ENCODE results near the gene RPS6KA5. TPM values are rescaled to one million over a fixed set of nuclear protein-coding genes. Genes with fewer than 3 reads are reported as not detected.

RPS6KA5 gene
- total RNA-seq, 1 experiment from 2014 or later, result 3.8 TPM

- no peak overlapping the region for H2AFZ ChIP-seq (ENCODE audit: low read length)
- no peak overlapping the region for H4K8ac ChIP-seq (replicated peaks; ENCODE audit: insufficient read length, low read depth, low read length)
- H3K23me2 ChIP-seq (ENCODE audit: insufficient read length, low read depth, low read length, poor library complexity, severe bottlenecking), result no peaks in the 10 kb centered on the region
- no peak overlapping the region for H2BK5ac ChIP-seq (ENCODE audit: insufficient read length, low read length)
- H3T11ph ChIP-seq (ENCODE audit: low read length), result no peak overlapping the region
- no peaks in the 10 kb centered on the region for H4K20me1 ChIP-seq (ENCODE audit: control insufficient read depth, insufficient read depth, insufficient read length)
- Mint-ChIP-seq H3K4me3 (no peak overlapping the region), H3K9me3 (peaks cover 16 to 19% of the 10 kb centered on the region in 2 experiments), H3K27ac (no peak overlapping the region), H3K36me3 (ENCODE audit: insufficient read depth in 1 of 3, low read depth in 3 of 3) (peaks cover 5 to 11% (median 8%) of the 10 kb centered on the region in 3 experiments; a peak in 5 of 7 replicates), H3K27me3 (ENCODE audit: low read depth) (no peaks in the 10 kb centered on the region), H3K4me1 (no peaks in the 10 kb centered on the region)
- no peak overlapping the region for H3K4ac ChIP-seq (ENCODE audit: low read depth, low read length)
- H2AK5ac ChIP-seq (ENCODE audit: insufficient read length, low read length), result no peak overlapping the region
- no peak overlapping the region for H2BK120ac ChIP-seq (ENCODE audit: low read depth, low read length, poor library complexity, severe bottlenecking)
- no peak overlapping the region for H4K91ac ChIP-seq (ENCODE audit: insufficient read length, low read depth, low read length)
- H2BK15ac ChIP-seq (ENCODE audit: low read depth, low read length), result no peak overlapping the region
- no peak overlapping the region for H2BK20ac ChIP-seq (ENCODE audit: low read depth, low read length, poor library complexity, severe bottlenecking)
- H2BK12ac ChIP-seq (ENCODE audit: insufficient read length, low read depth, low read length), result no peak overlapping the region
- no peaks in the 10 kb centered on the region for H3K79me1 ChIP-seq (ENCODE audit: insufficient read depth, low read depth, low read length, poor library complexity, severe bottlenecking)
- no peaks in the 10 kb centered on the region for H3K79me2 ChIP-seq (ENCODE audit: insufficient read depth, low read length)
- H3K27me3 ChIP-seq (ENCODE audit: insufficient read depth, low read length), result no peaks in the 10 kb centered on the region
- H3K23ac ChIP-seq (ENCODE audit: insufficient read length, low read depth, low read length), result no peak overlapping the region
- H3K56ac ChIP-seq (ENCODE audit: insufficient read length, low read depth, low read length), result no peak overlapping the region
- H3K4me2 ChIP-seq (ENCODE audit: insufficient read depth, insufficient read length, low read length), result no peak overlapping the region
- TF ChIP-seq, protein P1, sequence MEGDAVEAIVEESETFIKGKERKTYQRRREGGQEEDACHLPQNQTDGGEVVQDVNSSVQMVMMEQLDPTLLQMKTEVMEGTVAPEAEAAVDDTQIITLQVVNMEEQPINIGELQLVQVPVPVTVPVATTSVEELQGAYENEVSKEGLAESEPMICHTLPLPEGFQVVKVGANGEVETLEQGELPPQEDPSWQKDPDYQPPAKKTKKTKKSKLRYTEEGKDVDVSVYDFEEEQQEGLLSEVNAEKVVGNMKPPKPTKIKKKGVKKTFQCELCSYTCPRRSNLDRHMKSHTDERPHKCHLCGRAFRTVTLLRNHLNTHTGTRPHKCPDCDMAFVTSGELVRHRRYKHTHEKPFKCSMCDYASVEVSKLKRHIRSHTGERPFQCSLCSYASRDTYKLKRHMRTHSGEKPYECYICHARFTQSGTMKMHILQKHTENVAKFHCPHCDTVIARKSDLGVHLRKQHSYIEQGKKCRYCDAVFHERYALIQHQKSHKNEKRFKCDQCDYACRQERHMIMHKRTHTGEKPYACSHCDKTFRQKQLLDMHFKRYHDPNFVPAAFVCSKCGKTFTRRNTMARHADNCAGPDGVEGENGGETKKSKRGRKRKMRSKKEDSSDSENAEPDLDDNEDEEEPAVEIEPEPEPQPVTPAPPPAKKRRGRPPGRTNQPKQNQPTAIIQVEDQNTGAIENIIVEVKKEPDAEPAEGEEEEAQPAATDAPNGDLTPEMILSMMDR (conservative IDR thresholded peaks at IDR 0.05), result no peak
- H3K9ac ChIP-seq (ENCODE audit: extremely low read depth, insufficient read length, low read length), result no peak overlapping the region
- H3K27ac ChIP-seq (ENCODE audit: insufficient read length, low read depth, low read length), result no peak overlapping the region
- no CpG with 5 or more reads among the region's 3 CpGs for WGBS (ENCODE audit: extremely low coverage, insufficient read length, low lambda C conversion rate)
- H3K18ac ChIP-seq (ENCODE audit: insufficient read length, low read depth, low read length), result no peak overlapping the region
- no peak for DNase-seq
- H3K9me3 ChIP-seq (ENCODE audit: control insufficient read depth, low read depth, low read length), result no peaks in the 10 kb centered on the region
- no peak overlapping the region for H4K5ac ChIP-seq (ENCODE audit: insufficient read length, low read depth, low read length)
- H3K4me1 ChIP-seq (ENCODE audit: insufficient read depth, low read length), result no peaks in the 10 kb centered on the region
- H3K14ac ChIP-seq (ENCODE audit: insufficient read depth, low read length), result no peak overlapping the region
These were observed 101.1 kb downstream of the RPS6KA5 start for GRCh38 chr14:90959344-90959743.
